Smooth muscle cell of trachea (primary cell): Measurements from ENCODE around the gene LINC01488. TPM values are rescaled to one million over a fixed set of nuclear protein-coding genes. Genes with fewer than 3 reads are reported as not detected.

Source experiments
- total RNA-seq: library from RNA; depleted of rRNA; stranded (reverse); fragments of >200 nt; gene quantifications from 2 replicates; pipeline ENCODE4 v1.2.1, GENCODE V29; 2014

Gene LINC01488
- not detected in 2 replicates for total RNA-seq

DNA sequence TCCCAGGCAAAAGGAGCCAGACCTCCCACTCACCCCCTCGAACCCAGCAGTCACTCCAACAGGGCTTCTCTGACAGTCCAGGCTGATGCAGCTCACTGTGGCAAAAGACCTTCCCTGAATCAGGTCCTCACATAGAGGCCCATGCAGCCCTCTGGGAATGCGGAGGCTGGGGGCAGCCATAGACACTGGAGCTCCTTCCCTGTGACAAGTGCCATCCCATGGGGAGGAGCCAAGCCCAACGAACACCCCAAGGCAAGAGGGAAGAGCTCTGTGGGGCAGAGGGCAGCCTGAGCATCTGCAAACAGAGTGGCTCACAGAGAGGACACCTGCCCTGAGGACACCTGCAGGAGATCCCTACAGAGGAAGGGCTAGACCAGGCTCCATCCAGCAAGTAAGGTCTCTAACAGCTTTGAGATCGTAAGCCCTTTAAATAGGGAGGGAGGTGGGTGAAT is at the start of gene LINC01488:
Gene LINC01488, plus strand, starts transcription at position 271 of the 452 bp plus-strand sequence.

Other genes starting within 250 kb of the LINC01488 start
- 2.2 and 8.1 TPM in 2 replicates for gene MYEOV, start 187.5 kb upstream of the LINC01488 start, total RNA-seq
- gene CCND1, start 159.5 kb downstream of the LINC01488 start, total RNA-seq: 400 and 940 TPM in 2 replicates
- gene LTO1, start 193.7 kb downstream of the LINC01488 start, total RNA-seq: 24.0 and 24.8 TPM in 2 replicates
- gene FGF19, start 222.4 kb downstream of the LINC01488 start, total RNA-seq: not detected in 2 replicates